GM12875 (cell line): ENCODE measurements around the gene TNFRSF14.

Experiments
- H3K4me3 ChIP-seq: one replicate; pipeline ENCODE4 v1.5.1; 2011; ENCODE audit warnings: low read depth, low read length, control low read depth
- TF ChIP-seq, protein P1 (sequence below): IDR thresholded peaks from 2 replicates; pipeline ENCODE4 v1.5.1; 2011; ENCODE audit warnings: low read depth, mild to moderate bottlenecking, control low read depth, inconsistent platforms, low read length, moderate library complexity, borderline replicate concordance; ENCODE audit not compliant: insufficient read depth

Gene TNFRSF14

GRCh38 chr1:2556277-2556677 lies at the start of gene TNFRSF14:
TNFRSF14 (plus strand) TSS chr1:2556371; CDS start chr1:2556665, 294 bp downstream.
- TF ChIP-seq, protein P1, sequence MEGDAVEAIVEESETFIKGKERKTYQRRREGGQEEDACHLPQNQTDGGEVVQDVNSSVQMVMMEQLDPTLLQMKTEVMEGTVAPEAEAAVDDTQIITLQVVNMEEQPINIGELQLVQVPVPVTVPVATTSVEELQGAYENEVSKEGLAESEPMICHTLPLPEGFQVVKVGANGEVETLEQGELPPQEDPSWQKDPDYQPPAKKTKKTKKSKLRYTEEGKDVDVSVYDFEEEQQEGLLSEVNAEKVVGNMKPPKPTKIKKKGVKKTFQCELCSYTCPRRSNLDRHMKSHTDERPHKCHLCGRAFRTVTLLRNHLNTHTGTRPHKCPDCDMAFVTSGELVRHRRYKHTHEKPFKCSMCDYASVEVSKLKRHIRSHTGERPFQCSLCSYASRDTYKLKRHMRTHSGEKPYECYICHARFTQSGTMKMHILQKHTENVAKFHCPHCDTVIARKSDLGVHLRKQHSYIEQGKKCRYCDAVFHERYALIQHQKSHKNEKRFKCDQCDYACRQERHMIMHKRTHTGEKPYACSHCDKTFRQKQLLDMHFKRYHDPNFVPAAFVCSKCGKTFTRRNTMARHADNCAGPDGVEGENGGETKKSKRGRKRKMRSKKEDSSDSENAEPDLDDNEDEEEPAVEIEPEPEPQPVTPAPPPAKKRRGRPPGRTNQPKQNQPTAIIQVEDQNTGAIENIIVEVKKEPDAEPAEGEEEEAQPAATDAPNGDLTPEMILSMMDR = peak; percentile 26; the same call in 1 of the 2 replicates
- H3K4me3 ChIP-seq = peak within 1 kb of the TSS; percentile 92

- H3K4me3 ChIP-seq = no peak overlapping the region
- TF ChIP-seq, protein P1 = no peak
These were observed 49.1 kb upstream of the TNFRSF14 start for GRCh38 chr1:2506901-2507565.

DNA sequence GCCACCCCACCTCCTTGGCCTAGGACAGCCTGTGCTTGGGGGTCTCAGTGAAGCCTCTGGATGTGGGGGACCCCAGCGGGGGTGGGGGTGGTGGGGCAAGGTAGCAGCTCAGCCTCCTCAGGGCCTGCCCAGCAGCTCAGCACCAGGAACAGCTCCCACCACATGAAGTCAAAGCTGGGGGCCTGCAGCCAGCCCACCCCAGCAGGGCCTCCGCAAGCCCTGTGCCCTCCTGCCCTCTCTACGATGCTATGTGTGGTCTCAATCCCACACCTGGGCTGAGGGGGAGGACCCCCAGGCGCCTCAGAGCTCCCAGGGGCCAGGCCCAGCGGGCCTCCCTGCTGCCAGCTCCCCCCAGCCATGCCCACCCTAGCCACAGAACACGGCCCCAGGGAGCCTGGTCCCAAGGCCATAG lies 48.4 kb upstream of the TNFRSF14 start:
- TF ChIP-seq, protein P1 = no peak
- H3K4me3 ChIP-seq = no peak overlapping the region

GRCh38 chr1:2508180-2508579 lies 48.0 kb upstream of the TNFRSF14 start:
- TF ChIP-seq, protein P1 = no peak
- no peak overlapping the region for H3K4me3 ChIP-seq

DNA sequence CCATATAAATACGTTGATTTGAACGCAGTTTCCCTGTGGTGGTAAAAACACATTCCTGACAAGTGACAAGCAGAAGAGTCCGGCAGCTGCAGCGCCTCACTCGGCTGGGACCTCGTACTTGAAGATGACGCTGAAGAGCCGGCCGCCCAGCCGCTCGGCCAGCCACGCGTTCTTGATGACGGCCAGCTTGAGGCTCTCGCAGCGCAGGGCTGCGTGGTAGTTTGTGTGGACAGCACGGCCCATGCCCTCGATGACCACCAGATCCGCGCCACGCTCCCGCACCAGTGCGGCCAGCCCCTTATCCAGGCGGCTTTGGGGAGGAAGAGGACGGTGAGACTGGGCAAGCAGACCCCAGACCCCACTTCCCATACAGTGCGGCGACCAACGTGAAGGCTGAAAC lies 47.4 kb upstream of the TNFRSF14 start:
- no peak overlapping the region for H3K4me3 ChIP-seq
- TF ChIP-seq, protein P1 = no peak

DNA sequence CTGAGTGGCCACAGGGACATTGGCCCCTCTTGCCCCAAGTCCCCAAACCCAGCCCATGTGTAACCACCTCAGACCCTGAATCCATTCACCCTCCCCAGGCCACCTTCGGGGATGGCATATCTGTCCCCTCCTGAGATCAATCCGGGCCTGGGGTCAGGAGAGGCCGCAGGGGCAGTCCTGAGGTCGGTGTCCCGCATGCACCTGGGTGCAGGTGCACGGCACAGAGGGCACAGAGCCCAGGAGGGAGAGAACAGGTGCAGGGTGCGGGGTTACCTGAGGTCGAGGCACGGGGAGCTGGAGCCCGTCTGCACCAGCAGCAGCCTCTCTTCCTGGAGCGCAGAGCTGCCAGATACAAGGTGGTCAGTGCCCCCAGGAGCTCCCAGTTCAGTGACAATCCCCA lies 46.6 kb upstream of the TNFRSF14 start:
- TF ChIP-seq, protein P1 = no peak
- H3K4me3 ChIP-seq = no peak overlapping the region
